ELF-1 (cell line): ENCODE results near the gene IFNAR2.
A peak's percentile ranks its signal among the peaks of the same experiment; 100 is the strongest.
"Not testable (repeated sequence)": the region's sequence is repeated elsewhere in the genome, so short reads cannot be mapped to it uniquely, and the experiment has no call there.

ENCODE experiments used
- DNase-seq: peaks from one replicate; pipeline ENCODE4 v3.0.0-alpha.2; 2016; ENCODE audit warnings: low read depth, low spot score

IFNAR2 gene

DNA sequence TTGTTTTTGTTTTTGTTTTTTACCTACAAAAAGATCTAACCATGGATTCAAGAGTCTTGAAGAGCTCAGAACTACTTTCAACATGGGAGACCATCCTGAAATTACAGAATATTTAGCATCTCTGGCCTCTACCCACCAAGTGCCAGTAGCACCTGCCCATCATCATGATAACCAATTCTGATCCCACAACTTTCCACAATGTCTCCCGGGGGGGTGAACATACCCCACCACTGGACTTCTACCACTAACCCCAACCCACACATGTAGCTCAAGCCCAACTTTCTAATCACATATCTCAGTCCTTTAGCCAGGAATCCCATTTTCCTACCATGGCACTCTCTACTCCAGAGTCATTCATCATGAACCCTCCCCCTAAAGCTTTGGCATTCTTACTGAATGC, 15.7 kb upstream of the IFNAR2 start:
- no peak for DNase-seq

DNA sequence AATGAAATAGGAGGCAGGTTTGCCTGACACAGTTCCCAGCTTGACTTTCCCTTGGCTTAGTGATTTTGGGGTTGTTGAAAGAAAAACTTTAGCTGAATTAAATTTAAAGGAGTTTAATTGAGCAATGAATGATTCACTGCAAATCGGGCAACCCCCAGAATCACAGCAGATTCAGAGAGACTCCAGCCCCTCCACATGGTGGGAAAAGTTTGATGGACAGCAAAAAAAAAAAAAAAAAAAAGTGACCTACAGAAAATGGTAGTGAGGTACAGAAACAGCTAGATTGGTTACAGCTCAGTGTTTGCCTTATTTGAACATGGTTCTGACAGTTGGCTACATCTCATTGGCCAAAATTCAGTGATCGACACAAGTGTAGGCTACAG, 12.6 kb upstream of the IFNAR2 start:
- DNase-seq, result no peak

DNA sequence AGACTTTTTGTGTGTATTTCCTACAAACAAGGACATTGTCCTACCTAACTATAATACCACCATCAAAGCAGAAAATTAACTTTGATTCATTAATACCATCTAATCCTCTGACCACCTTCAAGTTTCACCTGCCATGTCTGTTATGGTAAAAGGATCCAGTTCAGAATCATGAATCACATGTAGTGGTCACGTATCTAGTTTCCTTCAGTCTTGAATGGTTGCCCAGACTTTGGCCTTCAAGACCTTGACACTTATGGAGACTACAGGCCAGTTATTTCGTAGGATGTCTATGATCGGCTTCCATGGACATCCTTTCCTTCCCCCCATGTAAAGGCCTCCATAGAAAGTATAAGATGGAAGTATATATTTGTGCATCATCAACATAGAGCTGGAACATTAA, 10.4 kb upstream of the IFNAR2 start:
- no peak for DNase-seq

DNA sequence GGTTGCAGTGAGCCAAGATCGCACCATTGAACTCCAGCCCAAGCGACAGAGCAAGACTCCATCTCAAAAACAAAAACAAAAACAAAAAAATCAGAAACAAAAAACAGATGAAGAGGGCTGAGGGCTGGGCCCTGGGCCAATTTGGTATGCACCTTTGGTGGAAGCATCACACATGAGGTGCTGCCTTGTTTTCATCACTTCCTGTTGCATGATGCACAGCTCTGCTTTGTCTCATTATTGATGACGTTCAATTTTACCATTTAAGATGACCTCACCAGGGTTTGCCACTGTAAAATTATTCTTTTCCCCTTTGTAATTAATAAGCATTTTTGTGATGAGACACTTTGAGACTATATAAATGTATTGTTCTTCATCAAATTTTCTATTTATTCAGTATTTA, 9.8 kb upstream of the IFNAR2 start:
- DNase-seq, result no peak

DNA sequence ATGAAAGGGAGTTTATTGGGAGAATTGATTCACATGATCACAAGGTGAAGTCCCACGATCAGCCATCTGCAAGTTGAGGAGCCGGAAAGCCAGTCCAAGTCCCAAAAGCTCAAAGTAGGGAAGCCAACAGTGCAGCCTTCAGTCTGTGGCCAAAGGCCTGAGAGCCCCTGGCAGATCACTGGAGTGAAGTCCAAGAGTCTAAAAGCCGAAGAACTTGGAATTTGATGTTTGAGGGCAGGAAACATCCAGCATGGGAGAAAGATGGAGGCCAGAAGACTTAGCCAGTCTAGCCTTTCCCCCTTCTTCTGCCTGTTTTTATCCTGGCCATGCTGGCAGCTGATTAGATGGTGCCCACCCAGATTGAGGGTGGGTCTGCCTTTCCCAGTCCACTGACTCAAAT, 4.4 kb upstream of the IFNAR2 start:
- not testable (repeated sequence) for DNase-seq

DNA sequence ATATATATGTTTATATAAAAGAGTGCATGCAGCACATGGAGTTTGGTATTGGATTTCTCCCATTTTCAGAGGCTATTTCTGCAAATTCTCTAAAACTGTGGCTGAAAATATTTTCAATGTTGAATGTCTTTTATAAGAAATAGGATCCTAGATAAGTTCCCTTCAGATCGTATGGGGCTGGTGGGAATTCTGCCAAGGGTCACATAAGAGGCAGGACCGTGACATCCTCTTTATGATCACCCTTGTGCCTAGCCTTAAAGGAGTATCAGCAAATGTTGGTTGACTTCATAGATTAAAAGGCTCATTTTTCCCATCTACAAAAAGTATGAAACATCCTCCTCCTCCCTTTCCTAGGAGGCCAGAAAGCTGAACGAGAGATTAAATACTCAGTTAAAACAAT, 1.3 kb upstream of the IFNAR2 start:
- DNase-seq, result no peak

DNA sequence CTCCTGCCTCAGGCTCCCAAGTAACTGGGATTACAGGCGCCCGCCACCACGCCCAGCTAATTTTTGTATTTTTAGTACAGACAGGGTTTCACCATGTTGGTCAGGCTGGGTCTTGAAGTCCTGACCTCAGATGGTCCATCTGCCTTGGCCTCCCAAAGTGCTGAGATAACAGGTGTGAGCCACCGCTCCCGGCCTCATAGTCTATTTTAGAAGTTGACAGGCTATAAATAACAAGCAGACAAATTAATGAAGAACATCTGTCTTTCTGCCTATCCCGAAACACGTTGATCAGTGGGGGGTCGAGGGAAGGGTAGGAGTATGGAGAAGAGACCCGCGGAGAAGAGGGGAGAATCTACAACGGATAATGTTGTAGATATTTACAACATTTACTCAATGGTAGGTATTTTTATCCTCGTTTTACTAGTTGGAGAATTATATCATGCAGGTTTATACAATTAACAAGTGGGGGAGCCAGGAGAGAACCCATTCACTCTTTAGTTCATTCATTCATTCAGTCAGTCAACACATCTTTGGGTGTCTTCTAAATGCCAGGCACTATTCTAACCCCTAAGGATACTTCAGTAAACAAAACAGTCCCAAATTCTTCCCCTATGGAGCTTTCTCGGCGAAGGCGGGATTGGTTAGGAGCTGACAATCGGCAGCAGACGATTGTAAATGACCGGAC, 497 bp upstream of the IFNAR2 start:
- DNase-seq, result no peak

DNA sequence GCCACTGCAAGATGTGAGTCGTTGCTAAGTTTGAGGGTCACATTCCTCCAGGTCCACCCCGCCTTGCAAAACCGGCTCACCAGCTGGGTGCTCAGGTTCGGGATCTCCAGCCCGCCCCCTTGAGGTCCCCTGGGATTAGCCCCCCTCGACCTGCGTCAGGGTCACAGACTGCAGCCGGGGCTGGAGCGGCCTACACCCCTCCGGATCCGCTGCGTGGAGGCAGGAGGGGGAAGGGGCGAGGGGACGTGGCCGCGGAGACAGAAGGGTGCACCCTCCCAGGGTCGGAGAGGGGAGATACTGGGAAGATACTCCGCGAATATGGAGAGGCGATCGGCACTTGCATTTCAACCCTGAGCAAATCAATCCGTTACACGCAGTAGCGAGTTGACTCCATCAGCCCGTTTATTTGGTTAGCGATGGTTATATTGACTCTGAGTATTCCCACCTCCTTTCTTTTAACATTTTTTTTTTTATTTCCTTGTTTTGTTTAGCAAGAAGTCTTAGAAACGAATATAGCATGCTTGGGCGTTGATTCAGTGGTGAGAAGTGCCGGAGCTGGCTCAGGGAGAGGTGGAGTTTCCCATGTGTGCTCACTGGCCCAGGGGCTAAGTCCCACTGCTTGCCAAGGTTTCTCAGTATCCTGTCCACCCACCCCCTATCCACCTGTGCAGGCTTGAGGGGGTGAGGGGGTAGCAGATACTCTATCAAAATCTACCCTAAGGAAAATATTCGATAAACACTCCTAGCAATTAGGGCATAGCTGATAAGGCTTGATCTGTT, 997 bp downstream of the IFNAR2 start:
- peak; percentile 55 for DNase-seq

DNA sequence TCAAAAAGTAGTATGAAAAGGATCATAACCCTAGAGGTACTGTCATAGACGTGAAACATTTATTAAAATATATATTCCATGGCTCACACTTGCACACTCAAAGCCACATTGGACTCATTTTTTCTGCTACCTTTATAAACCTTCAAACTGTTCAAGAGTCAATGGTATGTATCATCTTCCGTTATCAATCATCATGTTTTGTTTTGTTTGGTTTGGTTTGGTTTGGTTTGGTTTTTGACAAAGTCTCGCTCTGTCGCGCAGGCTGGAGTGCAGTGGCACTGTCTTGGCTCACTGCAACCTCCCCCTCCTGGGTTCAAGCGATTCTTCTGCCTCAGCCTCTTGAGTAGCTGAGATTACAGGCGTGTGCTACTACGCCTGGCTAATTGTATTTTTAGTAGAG, 1.8 kb downstream of the IFNAR2 start:
- DNase-seq, result no peak

DNA sequence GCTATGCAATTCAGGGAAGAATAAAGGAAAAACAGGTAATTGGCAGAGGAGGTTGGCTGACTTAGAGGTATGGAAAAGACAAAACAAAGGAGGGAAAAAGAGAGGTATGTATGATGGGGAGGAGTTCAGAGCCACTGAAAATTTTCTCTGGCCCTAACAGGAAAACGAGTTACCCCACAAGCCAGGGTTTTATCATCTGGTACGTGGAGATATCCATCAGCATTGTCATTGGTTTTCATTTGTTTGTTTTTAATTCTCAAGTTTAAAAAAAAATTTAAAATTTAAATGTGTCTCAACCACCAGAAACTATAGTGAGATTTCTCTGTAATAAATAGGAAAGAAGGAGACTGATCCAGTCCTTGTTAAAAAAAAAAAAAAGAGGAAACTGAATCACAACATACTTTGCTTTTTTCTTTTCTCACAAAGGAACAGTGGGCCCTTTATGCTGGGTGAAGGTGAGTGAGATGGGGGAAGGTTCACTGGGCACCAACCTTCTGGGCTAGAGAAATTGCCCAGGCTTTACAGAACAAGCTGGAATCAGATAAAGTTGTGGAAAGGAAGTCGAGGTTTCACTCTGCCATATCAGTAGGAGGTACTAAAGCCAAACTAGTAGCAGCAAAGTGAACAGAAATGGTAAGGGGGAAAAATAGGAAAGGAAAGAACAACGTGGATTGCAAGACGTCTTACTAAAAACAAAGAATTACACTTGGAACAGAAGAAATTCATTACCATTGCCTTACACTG, 2.7 kb downstream of the IFNAR2 start:
- no peak for DNase-seq

DNA sequence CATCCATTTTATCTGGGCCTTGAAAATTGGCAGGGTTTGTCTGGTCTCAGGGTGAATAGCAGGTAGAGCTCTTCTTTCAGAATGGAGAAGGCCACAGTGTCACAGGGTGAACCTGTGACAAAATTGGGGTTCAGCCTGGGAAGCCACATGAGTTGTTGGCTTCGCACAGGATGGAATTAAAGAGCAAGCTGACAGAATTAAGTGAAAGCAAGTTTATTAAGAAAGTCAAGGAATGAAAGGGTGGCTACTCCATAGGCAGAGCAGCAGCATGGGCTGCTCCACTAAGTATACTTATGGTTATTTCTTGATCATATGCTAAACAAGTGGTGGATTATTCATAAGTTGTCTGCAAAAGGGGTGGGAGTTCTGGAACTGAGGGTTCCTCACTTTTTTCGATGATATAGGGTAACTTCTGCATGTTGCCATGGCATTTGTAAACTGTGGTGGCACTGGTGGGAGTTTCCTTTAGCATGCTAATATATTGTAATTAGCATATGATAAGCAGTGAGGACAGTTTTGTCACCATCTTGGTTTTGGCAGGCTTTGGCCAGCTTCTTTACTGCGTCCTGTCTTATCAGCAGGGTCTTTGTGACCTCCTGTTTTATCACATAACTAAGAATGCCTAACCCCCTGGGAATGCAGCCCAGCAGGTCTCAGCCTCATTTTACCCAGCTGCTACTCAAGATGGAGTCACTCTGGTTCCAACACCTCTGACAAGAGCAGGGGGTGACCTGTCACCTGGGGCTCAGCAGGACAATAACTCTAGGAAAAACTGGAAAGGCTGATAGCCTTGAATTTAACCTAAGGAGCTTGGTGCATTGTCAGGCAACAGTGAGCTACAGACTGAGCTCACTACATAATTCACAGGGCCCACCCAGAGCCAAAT, 5.1 kb downstream of the IFNAR2 start:
- DNase-seq, result peak; percentile 28

DNA sequence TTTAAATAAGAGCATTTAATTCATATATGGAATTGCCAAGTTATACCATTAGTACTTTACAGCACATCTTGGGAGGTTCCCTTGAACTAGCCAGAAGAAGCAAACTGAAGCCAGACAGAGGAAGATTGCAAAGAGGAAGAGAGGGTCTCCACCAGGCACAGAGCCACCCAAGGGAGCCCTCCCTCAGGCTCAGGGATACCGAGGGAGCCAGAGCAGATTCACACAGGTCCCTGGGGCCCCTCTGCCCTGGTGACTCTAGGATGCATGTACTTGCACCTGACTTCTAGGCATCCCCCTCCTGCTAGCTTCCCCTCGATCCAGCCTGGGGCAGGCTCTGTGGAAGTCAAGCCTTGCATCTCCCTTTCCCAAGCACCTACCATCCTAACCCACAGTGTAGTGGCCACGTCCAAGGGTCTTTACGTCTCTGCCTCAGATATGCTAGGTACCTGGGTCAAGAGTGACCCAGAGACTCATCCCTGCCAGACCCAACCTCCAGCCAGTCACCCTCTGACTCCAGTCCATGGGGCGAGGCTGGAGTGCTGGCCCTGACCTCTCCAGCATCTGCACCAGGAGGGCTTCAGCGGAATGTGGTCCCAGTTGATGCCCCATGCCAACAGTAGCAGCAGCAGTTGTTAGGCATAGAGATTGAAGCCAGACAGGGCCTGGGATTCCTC, 6.4 kb downstream of the IFNAR2 start:
- DNase-seq, result no peak

DNA sequence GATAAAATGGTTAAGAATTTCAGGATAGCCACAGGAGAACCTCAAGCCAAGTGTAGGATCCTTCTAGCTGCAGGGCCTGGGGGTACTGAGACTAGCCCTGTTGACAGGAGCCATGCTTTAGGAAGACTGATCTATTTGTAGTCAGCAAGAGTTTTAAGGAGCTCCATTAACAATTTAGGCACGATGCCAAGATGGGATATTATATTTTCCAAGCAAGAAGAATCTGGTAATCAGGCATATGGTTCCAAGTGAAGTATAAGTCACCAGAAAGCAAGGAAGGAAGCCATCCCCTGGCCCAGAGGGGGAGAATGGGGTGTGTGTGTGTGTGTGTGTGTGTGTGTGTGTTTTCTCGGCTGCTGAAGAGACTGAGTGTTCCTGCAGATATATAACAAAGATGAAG, 7.0 kb downstream of the IFNAR2 start:
- DNase-seq, result no peak

DNA sequence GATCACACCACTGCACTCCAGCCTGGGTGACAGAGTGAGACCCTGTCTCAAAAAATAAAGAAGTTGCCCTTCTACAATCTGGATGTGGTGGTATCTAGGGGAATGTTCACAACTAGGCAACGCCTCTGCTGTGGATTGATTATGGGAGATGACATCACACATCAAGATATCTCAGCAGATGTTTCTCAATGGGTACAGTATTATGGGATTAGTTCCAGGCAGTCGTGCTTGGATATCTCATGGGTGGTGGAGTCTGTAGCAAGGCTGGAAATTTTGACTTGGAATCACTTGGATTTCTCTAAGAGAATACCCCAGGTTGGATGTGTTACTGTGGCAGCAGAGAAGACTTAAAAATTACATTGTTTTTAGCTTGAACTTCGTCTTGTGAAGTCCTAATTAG, 7.7 kb downstream of the IFNAR2 start:
- no peak for DNase-seq

DNA sequence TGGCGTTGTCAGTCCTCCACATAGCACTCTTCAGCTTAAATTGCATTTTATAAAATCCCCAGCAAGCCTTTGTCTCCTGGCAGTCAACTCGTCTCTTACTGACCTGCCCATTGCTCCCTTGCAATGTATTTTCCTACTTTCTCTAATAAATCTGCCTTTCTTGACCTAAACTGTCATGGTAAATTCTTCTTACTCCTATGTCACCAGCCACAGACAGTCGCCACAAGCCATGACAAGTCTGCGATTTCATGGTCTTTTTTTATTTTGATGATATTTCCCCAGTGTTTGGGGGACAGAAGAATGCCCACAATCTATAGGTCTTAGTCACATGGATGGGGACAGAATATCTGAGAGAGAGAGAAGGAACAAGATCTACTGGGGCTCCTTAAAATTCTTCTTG, 8.4 kb downstream of the IFNAR2 start:
- DNase-seq, result no peak

DNA sequence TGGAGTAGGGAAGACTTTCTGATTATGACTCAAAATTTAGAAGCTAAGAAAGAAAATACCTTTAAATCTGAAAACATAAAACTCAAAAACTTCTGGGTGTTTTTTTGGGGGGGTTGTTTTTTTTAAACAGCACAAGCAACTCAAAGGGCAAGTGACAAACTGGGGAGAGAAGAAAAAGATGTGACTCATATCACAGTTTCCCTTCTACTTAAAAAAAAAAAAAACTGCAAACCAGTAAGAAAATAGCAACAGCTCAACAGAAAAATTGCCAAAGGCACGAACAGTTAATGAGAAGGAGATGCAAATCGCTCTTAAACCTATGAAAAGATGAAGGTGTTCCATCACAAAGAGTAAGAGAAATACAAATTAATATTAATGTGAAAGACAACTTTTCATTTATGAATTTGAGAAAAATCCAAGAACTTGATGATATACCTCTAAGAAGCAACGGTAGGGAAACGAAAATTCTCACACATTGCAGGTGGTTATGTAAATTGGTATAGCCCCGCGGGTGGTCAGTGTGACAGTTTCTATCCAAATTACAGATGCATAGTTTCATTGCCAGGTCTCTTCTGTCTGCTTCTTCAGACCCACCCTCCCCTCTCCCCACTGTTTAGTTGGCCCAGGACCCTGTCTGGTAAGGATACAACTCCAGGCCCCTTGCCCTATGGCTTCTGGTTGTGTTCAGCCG, 9.0 kb downstream of the IFNAR2 start:
- DNase-seq, result no peak

DNA sequence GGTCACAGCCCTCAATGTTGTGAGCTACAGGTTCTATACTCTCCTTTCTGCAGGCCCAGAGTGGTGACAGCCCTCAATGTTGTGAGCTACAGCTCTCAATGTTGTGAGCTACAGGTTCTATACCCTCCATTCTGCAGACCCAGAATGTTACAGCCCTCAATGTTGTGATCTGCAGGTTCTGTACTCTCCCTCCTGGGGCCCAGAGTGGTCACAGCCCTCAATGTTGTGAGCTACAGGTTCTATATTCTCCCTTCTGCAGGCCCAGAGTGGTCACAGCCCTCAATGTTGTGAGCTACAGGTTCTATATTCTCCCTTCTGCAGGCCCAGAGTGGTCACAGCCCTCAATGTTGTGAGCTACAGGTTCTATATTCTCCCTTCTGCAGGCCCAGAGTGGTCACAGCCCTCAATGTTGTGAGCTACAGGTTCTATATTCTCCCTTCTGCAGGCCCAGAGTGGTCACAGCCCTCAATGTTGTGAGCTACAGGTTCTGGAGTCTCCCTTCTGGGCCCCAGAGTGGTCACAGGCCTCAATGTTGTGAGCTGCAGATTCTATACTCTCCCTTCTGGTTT, 9.9 kb downstream of the IFNAR2 start:
- DNase-seq, result not testable (repeated sequence)

DNA sequence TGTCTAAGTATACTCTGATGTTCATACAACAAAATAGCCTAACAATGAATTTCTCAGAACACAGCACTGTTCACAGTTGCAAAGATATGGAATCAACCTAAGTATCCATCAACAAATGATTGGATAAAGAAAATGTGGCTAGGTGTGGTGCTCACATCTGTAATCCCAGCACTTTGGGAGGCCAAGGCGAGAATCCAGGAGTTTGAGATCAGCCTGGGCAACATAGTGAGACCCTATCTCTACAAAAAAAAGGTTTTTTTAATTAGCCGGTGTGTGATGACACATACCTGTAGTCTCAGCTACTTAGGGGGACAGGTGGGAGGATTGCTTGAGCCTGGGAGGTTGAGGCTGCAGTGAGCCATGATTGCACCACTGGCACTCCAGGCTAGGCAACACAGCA, 10.7 kb downstream of the IFNAR2 start:
- DNase-seq, result no peak

DNA sequence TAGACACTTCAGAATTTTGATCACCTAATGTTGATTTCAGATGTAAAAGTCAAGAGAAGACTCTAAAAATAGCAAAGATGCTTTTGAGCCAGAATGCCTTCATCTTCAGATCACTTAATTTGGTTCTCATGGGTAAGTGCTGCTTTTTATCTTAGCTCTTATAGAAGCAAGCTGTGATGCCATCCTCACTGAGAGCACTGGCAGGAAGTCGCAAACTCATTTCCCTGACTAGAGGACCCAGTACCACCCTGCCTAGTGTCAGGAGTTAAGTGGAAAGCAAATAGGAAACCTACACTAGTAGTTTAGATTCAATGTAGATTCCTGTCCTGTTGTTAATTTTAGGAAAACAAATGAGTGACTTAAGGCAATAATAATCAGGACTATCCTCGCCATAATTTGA, 12.1 kb downstream of the IFNAR2 start:
- DNase-seq, result no peak

DNA sequence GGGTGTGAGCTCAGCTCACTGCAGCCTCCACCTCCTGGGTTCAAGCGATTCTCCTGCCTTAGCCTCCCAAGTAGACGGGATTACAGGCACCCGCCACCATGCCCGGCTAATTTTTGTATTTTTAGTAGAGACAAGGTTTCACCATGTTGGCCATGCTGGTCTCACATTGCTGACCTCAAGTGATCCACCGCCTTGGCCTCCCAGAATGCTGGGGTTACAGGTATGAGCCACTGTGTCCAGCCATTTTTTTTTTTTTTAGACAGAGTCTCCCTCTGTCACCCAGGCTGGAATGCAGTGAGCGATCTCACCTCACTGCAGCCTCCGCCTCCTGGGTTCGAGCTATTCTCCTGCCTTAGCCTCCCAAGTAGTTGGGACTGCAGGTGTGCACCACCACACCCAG, 13.1 kb downstream of the IFNAR2 start:
- not testable (repeated sequence) for DNase-seq
